Omental fat pad (tissue), 4 donors: ENCODE results near the gene ADGRB3. TPM values are rescaled to one million over a fixed set of nuclear protein-coding genes. Genes with fewer than 3 reads are reported as not detected.
"Not testable (repeated sequence)": the region's sequence is repeated elsewhere in the genome, so short reads cannot be mapped to it uniquely, and the experiment has no call there.

Experiments
- ATAC-seq: fragments of 150-250 bp; one replicate; pipeline ENCODE4 v1.9.1; 2016; ENCODE audit warnings: mild to moderate bottlenecking, moderate library complexity; ENCODE audit not compliant: low FRiP score
- DNase-seq: peaks from one replicate; pipeline ENCODE4 v3.0.0-alpha.2; 2019; ENCODE audit warnings: low spot score
- CTCF ChIP-seq, 3 donors: fragments of 450-650 bp; IDR thresholded peaks; one replicate each; pipeline ENCODE4 v1.5.1; 2016 to 2017; ENCODE audit warnings: antibody characterized with exemption in 3 of 3, mild to moderate bottlenecking in 3 of 3, moderate library complexity in 2 of 3
- total RNA-seq, 4 donors: library from RNA; depleted of rRNA; stranded (reverse); fragments of >200 nt; gene quantifications; one replicate each; pipeline ENCODE4 v1.1.0, GENCODE V29; 2016

Gene ADGRB3
- total RNA-seq, 4 donors from 2014 or later = 0.84 to 4.4 (median 1.9) TPM

GRCh38 chr6:69279805-69280204, 644.7 kb downstream of the ADGRB3 start:
- no peak for TF ChIP-seq CTCF (IDR thresholded peaks at IDR 0.05)
- DNase-seq (no peak), ATAC-seq (no peak)

- DNase-seq (no peak), ATAC-seq (no peak)
- TF ChIP-seq CTCF (IDR thresholded peaks at IDR 0.05) = no peak
These were observed 645.8 kb downstream of the ADGRB3 start for GRCh38 chr6:69280858-69281257.

- TF ChIP-seq CTCF (IDR thresholded peaks at IDR 0.05) = no peak
- DNase-seq (no peak), ATAC-seq (no peak)
These were observed 649.2 kb downstream of the ADGRB3 start for GRCh38 chr6:69284176-69284730.

- TF ChIP-seq CTCF (IDR thresholded peaks at IDR 0.05) = no peak
- DNase-seq (no peak), ATAC-seq (no peak)
These were observed 650.0 kb downstream of the ADGRB3 start for GRCh38 chr6:69285054-69285453.

GRCh38 chr6:69286331-69286730, 651.2 kb downstream of the ADGRB3 start:
- TF ChIP-seq CTCF (IDR thresholded peaks at IDR 0.05) = no peak
- DNase-seq = no peak
- no peak for ATAC-seq

GRCh38 chr6:69288198-69288597, 653.1 kb downstream of the ADGRB3 start:
- DNase-seq, ATAC-seq: not testable (repeated sequence)

GRCh38 chr6:69289689-69290495, 654.8 kb downstream of the ADGRB3 start:
- no peak for TF ChIP-seq CTCF (IDR thresholded peaks at IDR 0.05)
- no peak for DNase-seq
- ATAC-seq = no peak
